CD4-positive, alpha-beta T cell treated with Interferon alpha-2 for 1 hour (primary cell): ENCODE measurements around the gene SNX5.
A peak's percentile ranks its signal among the peaks of the same experiment; 100 is the strongest.

Experiments used
- DNase-seq, 2 donors: peaks; one replicate each; pipeline ENCODE4 v3.0.0-alpha.2; 2020 to 2022

The SNX5 gene

GRCh38 chr20:17912916-17913315, 55.7 kb downstream of the SNX5 start:
- no peak for DNase-seq

- no peak for DNase-seq
Measured at GRCh38 chr20:17911927-17912326, 56.7 kb downstream of the SNX5 start.

GRCh38 chr20:17910828-17911294, 57.7 kb downstream of the SNX5 start:
- DNase-seq: peak in 1 of 2 donors; percentile 5

GRCh38 chr20:17909869-17910321, 58.7 kb downstream of the SNX5 start:
- no peak for DNase-seq

GRCh38 chr20:17905544-17905943, 63.0 kb downstream of the SNX5 start:
- DNase-seq: no peak

GRCh38 chr20:17904027-17904426, 64.6 kb downstream of the SNX5 start:
- DNase-seq: peak in 1 of 2 donors; percentile 12

GRCh38 chr20:17902531-17903083, 66.0 kb downstream of the SNX5 start:
- no peak for DNase-seq

- no peak for DNase-seq
Measured at GRCh38 chr20:17901971-17902370, 66.6 kb downstream of the SNX5 start.

- peak; percentile 67 to 73 for DNase-seq
Measured at GRCh38 chr20:17898548-17898994, 70.0 kb downstream of the SNX5 start.

- DNase-seq: no peak
Measured at GRCh38 chr20:17897566-17898307, 70.9 kb downstream of the SNX5 start.

GRCh38 chr20:17896771-17897369, 71.7 kb downstream of the SNX5 start:
- no peak for DNase-seq

GRCh38 chr20:17896193-17896723, 72.3 kb downstream of the SNX5 start:
- no peak for DNase-seq

- DNase-seq: peak; percentile 12 to 48
Measured at GRCh38 chr20:17895641-17896171, 72.9 kb downstream of the SNX5 start.

- DNase-seq: no peak
Measured at GRCh38 chr20:17893445-17893844, 75.1 kb downstream of the SNX5 start.

- no peak for DNase-seq
Measured at GRCh38 chr20:17892189-17892938, 76.2 kb downstream of the SNX5 start.
